ENCODE measurements around the gene SLC6A1.

DNA sequence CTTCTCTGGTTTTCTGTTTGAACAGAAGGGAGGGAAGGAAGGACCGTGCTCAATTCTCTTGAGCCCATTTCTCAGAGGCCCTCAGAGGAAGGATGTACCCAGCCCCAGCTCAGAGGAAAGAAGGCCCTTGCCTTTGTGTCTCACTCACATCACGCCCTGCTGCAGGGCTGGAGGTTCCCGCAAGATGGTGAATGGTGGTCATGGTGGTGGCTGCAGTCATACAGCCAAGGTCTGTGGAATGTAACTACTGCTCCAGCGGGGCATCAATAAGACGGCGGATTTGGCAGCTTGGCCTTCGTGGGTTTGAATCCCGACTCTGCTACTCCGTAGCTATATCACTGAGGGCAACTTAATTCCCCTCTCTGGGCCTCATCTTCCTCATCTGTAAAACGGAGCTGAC, 62.9 kb downstream of the SLC6A1 start:
- TF ChIP-seq JUND (IDR thresholded peaks at IDR 0.05) (no peak), RAD21 (IDR thresholded peaks at IDR 0.05) (no peak), MAX (IDR thresholded peaks at IDR 0.05) (no peak), FOXA2 (IDR thresholded peaks at IDR 0.05) (no peak), YY1 (IDR thresholded peaks at IDR 0.05) (no peak)
- TF ChIP-seq, protein P1, sequence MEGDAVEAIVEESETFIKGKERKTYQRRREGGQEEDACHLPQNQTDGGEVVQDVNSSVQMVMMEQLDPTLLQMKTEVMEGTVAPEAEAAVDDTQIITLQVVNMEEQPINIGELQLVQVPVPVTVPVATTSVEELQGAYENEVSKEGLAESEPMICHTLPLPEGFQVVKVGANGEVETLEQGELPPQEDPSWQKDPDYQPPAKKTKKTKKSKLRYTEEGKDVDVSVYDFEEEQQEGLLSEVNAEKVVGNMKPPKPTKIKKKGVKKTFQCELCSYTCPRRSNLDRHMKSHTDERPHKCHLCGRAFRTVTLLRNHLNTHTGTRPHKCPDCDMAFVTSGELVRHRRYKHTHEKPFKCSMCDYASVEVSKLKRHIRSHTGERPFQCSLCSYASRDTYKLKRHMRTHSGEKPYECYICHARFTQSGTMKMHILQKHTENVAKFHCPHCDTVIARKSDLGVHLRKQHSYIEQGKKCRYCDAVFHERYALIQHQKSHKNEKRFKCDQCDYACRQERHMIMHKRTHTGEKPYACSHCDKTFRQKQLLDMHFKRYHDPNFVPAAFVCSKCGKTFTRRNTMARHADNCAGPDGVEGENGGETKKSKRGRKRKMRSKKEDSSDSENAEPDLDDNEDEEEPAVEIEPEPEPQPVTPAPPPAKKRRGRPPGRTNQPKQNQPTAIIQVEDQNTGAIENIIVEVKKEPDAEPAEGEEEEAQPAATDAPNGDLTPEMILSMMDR (IDR thresholded peaks at IDR 0.05; ENCODE audit: low read depth, low read length, missing input control), result no peak
- TF ChIP-seq, protein P2, sequence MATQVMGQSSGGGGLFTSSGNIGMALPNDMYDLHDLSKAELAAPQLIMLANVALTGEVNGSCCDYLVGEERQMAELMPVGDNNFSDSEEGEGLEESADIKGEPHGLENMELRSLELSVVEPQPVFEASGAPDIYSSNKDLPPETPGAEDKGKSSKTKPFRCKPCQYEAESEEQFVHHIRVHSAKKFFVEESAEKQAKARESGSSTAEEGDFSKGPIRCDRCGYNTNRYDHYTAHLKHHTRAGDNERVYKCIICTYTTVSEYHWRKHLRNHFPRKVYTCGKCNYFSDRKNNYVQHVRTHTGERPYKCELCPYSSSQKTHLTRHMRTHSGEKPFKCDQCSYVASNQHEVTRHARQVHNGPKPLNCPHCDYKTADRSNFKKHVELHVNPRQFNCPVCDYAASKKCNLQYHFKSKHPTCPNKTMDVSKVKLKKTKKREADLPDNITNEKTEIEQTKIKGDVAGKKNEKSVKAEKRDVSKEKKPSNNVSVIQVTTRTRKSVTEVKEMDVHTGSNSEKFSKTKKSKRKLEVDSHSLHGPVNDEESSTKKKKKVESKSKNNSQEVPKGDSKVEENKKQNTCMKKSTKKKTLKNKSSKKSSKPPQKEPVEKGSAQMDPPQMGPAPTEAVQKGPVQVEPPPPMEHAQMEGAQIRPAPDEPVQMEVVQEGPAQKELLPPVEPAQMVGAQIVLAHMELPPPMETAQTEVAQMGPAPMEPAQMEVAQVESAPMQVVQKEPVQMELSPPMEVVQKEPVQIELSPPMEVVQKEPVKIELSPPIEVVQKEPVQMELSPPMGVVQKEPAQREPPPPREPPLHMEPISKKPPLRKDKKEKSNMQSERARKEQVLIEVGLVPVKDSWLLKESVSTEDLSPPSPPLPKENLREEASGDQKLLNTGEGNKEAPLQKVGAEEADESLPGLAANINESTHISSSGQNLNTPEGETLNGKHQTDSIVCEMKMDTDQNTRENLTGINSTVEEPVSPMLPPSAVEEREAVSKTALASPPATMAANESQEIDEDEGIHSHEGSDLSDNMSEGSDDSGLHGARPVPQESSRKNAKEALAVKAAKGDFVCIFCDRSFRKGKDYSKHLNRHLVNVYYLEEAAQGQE (IDR thresholded peaks at IDR 0.05), result no peak

Measured in liver (tissue), 3 donors.